Measurements from ENCODE around the gene CDK10.

CDK10 gene

DNA sequence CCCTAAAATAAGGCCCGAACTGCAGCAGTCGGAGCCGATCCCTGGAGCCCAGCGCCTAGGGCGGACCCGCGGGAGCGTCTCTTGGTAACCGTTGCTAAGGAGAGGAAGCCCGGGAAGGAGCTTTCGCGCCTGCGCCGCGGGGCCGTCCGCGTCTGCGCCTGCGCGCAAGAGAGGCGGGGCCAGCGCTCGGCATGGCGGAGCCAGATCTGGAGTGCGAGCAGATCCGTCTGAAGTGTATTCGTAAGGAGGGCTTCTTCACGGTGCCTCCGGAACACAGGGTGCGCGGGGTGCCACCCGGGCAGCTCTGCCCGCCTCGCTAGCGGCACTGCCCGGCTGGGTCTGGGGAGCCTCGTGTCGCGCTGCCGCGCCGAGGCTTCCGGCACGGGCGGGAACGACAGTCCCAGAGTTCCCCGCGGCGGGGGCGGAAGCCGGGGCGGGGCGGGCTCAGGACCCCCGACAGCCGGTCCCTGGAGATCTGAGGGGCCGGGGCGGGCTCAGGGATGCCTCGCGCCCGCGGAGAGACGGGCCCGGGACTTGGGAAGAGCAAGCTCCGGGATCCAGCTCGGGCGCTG is at the start of gene CDK10:
TSS of gene CDK10 (plus strand) at position 170 of the 572 bp plus-strand sequence. CDS start at position 192, 22 bp downstream.
- no peaks in the 10 kb centered on the region for H3K27me3 ChIP-seq (ENCODE audit: control insufficient read depth in 1 of 2, insufficient read depth in 2 of 2, low read length in 2 of 2)
- peak within 1 kb of the TSS; percentile 62 to 80 for H3K9ac ChIP-seq (ENCODE audit: low read depth in 1 of 2, low read length in 2 of 2)
- H3K36me3 ChIP-seq (ENCODE audit: control insufficient read depth in 1 of 2, insufficient read depth in 2 of 2, low read length in 2 of 2): peaks cover 14 to 24% of the 10 kb centered on the region in 2 donors
- H3K4me3 ChIP-seq (ENCODE audit: low read depth in 1 of 2, low read length in 2 of 2): peak within 1 kb of the TSS; percentile 82 to 89
- H3K27ac ChIP-seq (ENCODE audit: low read depth, low read length): peak within 1 kb of the TSS; percentile 76
- H3K4me1 ChIP-seq (ENCODE audit: control insufficient read depth in 1 of 2, insufficient read depth in 2 of 2, low read length in 2 of 2): peaks cover 7 to 15% of the 10 kb centered on the region in 2 donors
- no peaks in the 10 kb centered on the region for H3K9me3 ChIP-seq (ENCODE audit: control insufficient read depth in 1 of 2, low read length in 2 of 2)

DNA sequence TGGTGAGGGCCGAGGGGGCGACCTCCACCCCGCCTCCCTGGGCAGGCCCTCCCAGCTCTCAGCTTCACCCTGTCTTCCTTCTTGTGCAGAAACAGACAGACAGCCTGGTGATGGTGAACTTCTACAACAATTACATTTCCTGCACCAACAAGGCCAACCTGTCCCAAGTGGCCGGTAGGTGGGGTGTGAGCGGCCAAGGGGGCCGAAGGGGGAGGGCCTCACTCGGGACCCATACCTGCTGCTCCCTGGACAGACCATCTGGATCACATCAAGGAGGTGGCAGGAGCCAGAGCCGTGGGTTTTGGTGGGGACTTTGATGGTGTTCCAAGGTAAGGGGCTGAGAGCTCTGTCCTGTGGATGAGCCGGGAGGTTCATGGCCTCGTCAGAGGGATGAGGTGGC is 49.1 kb upstream of the CDK10 start:
- peaks cover 6 to 13% of the 10 kb centered on the region in 2 donors for H3K4me1 ChIP-seq (ENCODE audit: control insufficient read depth in 1 of 2, insufficient read depth in 2 of 2, low read length in 2 of 2)
- H3K27me3 ChIP-seq (ENCODE audit: control insufficient read depth in 1 of 2, insufficient read depth in 2 of 2, low read length in 2 of 2): peaks cover 0 to 4% of the 10 kb centered on the region in 2 donors
- H3K9me3 ChIP-seq (ENCODE audit: control insufficient read depth in 1 of 2, low read length in 2 of 2): no peaks in the 10 kb centered on the region
- H3K36me3 ChIP-seq (ENCODE audit: control insufficient read depth in 1 of 2, insufficient read depth in 2 of 2, low read length in 2 of 2): peaks cover 0 to 4% of the 10 kb centered on the region in 2 donors
- no peak overlapping the region for H3K4me3 ChIP-seq (ENCODE audit: low read depth in 1 of 2, low read length in 2 of 2)
- H3K9ac ChIP-seq (ENCODE audit: low read depth in 1 of 2, low read length in 2 of 2): no peak overlapping the region
- no peak overlapping the region for H3K27ac ChIP-seq (ENCODE audit: low read depth, low read length)

GRCh38 chr16:89638455-89638854 is 48.0 kb upstream of the CDK10 start:
- Histone ChIP-seq H3K27ac (ENCODE audit: low read depth, low read length) (no peak overlapping the region), H3K4me3 (ENCODE audit: low read depth in 1 of 2, low read length in 2 of 2) (no peak overlapping the region), H3K36me3 (ENCODE audit: control insufficient read depth in 1 of 2, insufficient read depth in 2 of 2, low read length in 2 of 2) (peaks cover 0 to 4% of the 10 kb centered on the region in 2 donors), H3K27me3 (ENCODE audit: control insufficient read depth in 1 of 2, insufficient read depth in 2 of 2, low read length in 2 of 2) (peaks cover 0 to 4% of the 10 kb centered on the region in 2 donors), H3K4me1 (ENCODE audit: control insufficient read depth in 1 of 2, insufficient read depth in 2 of 2, low read length in 2 of 2) (peaks cover under 1 to 4% of the 10 kb centered on the region in 2 donors), H3K9me3 (ENCODE audit: control insufficient read depth in 1 of 2, low read length in 2 of 2) (no peaks in the 10 kb centered on the region), H3K9ac (ENCODE audit: low read depth in 1 of 2, low read length in 2 of 2) (no peak overlapping the region)

GRCh38 chr16:89639385-89639784 is 47.1 kb upstream of the CDK10 start:
- Histone ChIP-seq H3K27ac (ENCODE audit: low read depth, low read length) (no peak overlapping the region), H3K9me3 (ENCODE audit: control insufficient read depth in 1 of 2, low read length in 2 of 2) (no peaks in the 10 kb centered on the region), H3K36me3 (ENCODE audit: control insufficient read depth in 1 of 2, insufficient read depth in 2 of 2, low read length in 2 of 2) (peaks cover under 1 to 5% of the 10 kb centered on the region in 2 donors), H3K27me3 (ENCODE audit: control insufficient read depth in 1 of 2, insufficient read depth in 2 of 2, low read length in 2 of 2) (peaks cover 0 to 3% of the 10 kb centered on the region in 2 donors), H3K4me1 (ENCODE audit: control insufficient read depth in 1 of 2, insufficient read depth in 2 of 2, low read length in 2 of 2) (peaks cover 0 to 4% of the 10 kb centered on the region in 2 donors), H3K4me3 (ENCODE audit: low read depth in 1 of 2, low read length in 2 of 2) (no peak overlapping the region), H3K9ac (ENCODE audit: low read depth in 1 of 2, low read length in 2 of 2) (no peak overlapping the region)

DNA sequence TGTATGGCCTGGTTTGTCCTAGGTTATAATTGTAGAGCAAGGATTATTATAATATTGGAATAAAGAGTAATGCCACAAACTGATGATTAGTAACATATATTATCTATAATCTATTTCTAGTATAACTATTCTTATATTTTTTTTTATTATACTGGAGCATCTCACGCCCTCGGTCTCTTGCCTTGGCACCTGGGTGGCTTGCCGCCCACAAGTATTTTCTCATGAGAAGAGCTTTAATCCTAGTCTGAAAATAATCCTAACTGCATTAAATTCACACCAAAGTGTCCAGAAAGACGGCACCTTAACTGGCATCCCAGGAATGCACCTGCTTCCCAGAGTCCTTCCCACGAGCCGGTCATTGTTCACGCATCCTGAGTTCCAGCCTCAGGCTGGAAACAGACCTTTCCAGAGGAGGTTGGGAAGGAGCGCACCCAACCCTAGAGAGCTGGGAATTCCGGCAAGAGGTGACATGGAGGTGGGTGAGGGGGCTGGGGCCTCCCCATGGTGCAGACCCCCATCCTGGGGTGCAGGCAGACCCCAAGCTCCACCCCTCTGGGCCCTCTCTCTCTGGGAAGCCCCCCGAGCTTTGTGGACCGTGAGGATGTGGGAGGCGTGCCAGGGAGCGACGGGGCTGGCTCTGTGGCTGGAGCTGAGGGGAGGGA is 44.9 kb upstream of the CDK10 start:
- Histone ChIP-seq H3K4me1 (ENCODE audit: control insufficient read depth in 1 of 2, insufficient read depth in 2 of 2, low read length in 2 of 2) (peaks cover 0 to 4% of the 10 kb centered on the region in 2 donors), H3K9me3 (ENCODE audit: control insufficient read depth in 1 of 2, low read length in 2 of 2) (no peaks in the 10 kb centered on the region), H3K36me3 (ENCODE audit: control insufficient read depth in 1 of 2, insufficient read depth in 2 of 2, low read length in 2 of 2) (peaks cover 15 to 23% of the 10 kb centered on the region in 2 donors), H3K27ac (ENCODE audit: low read depth, low read length) (no peak overlapping the region), H3K27me3 (ENCODE audit: control insufficient read depth in 1 of 2, insufficient read depth in 2 of 2, low read length in 2 of 2) (no peaks in the 10 kb centered on the region), H3K4me3 (ENCODE audit: low read depth in 1 of 2, low read length in 2 of 2) (no peak overlapping the region), H3K9ac (ENCODE audit: low read depth in 1 of 2, low read length in 2 of 2) (no peak overlapping the region)

DNA sequence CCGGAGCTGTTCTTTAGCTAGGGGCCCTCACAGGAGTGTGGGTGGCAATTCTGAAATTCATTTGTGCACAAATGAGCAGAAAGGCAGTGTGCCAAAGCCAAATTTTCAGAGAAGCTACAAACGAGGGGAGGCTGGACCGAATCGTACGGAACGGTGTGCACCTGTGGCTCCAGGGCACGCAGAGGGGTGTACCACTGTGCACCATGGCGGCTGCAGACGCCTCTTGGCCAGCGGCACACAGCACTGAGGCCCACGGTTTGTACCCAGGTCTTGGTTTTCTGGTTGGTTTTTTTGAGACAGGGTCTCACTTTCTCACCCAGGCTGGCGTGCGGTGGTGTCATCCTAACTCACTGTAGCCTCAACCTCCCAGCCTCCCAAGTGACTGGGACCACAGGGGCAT is 43.9 kb upstream of the CDK10 start:
- Histone ChIP-seq H3K9ac (ENCODE audit: low read depth in 1 of 2, low read length in 2 of 2) (no peak overlapping the region), H3K9me3 (ENCODE audit: control insufficient read depth in 1 of 2, low read length in 2 of 2) (no peaks in the 10 kb centered on the region), H3K27me3 (ENCODE audit: control insufficient read depth in 1 of 2, insufficient read depth in 2 of 2, low read length in 2 of 2) (no peaks in the 10 kb centered on the region), H3K36me3 (ENCODE audit: control insufficient read depth in 1 of 2, insufficient read depth in 2 of 2, low read length in 2 of 2) (peaks cover 20 to 30% of the 10 kb centered on the region in 2 donors), H3K4me3 (ENCODE audit: low read depth in 1 of 2, low read length in 2 of 2) (no peak overlapping the region), H3K4me1 (ENCODE audit: control insufficient read depth in 1 of 2, insufficient read depth in 2 of 2, low read length in 2 of 2) (peaks cover 0 to 4% of the 10 kb centered on the region in 2 donors), H3K27ac (ENCODE audit: low read depth, low read length) (no peak overlapping the region)

GRCh38 chr16:89643769-89644300 is 42.7 kb upstream of the CDK10 start:
- Histone ChIP-seq H3K4me1 (ENCODE audit: control insufficient read depth in 1 of 2, insufficient read depth in 2 of 2, low read length in 2 of 2) (peaks cover 0 to 4% of the 10 kb centered on the region in 2 donors), H3K36me3 (ENCODE audit: control insufficient read depth in 1 of 2, insufficient read depth in 2 of 2, low read length in 2 of 2) (peaks cover 20 to 33% of the 10 kb centered on the region in 2 donors), H3K9ac (ENCODE audit: low read depth in 1 of 2, low read length in 2 of 2) (no peak overlapping the region), H3K27ac (ENCODE audit: low read depth, low read length) (no peak overlapping the region), H3K9me3 (ENCODE audit: control insufficient read depth in 1 of 2, low read length in 2 of 2) (no peaks in the 10 kb centered on the region), H3K4me3 (ENCODE audit: low read depth in 1 of 2, low read length in 2 of 2) (no peak overlapping the region), H3K27me3 (ENCODE audit: control insufficient read depth in 1 of 2, insufficient read depth in 2 of 2, low read length in 2 of 2) (no peaks in the 10 kb centered on the region)

DNA sequence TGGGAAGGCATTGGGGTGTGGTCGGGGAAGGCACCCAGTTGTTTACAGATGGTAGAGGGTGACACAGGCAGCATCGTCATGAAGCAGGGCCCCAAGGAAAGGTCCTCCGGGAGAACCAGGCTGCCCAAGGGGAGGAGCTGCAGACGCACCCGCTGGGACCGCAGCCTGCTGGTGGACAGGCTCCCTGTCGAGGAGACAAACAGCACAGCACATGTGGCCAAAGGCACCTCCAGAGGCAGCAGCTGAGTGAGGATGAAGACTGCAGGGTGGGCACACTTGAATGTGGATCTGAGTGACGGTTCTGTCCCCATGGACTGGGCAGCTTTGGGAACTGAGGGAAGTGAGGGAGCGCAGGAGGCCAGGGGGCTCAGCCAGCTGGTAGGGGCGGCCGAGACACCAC is 41.4 kb upstream of the CDK10 start:
- peaks cover 20 to 37% of the 10 kb centered on the region in 2 donors for H3K36me3 ChIP-seq (ENCODE audit: control insufficient read depth in 1 of 2, insufficient read depth in 2 of 2, low read length in 2 of 2)
- no peaks in the 10 kb centered on the region for H3K27me3 ChIP-seq (ENCODE audit: control insufficient read depth in 1 of 2, insufficient read depth in 2 of 2, low read length in 2 of 2)
- no peak overlapping the region for H3K27ac ChIP-seq (ENCODE audit: low read depth, low read length)
- H3K9me3 ChIP-seq (ENCODE audit: control insufficient read depth in 1 of 2, low read length in 2 of 2): no peaks in the 10 kb centered on the region
- peaks cover 0 to 4% of the 10 kb centered on the region in 2 donors for H3K4me1 ChIP-seq (ENCODE audit: control insufficient read depth in 1 of 2, insufficient read depth in 2 of 2, low read length in 2 of 2)
- H3K9ac ChIP-seq (ENCODE audit: low read depth in 1 of 2, low read length in 2 of 2): no peak overlapping the region
- H3K4me3 ChIP-seq (ENCODE audit: low read depth in 1 of 2, low read length in 2 of 2): no peak overlapping the region

DNA sequence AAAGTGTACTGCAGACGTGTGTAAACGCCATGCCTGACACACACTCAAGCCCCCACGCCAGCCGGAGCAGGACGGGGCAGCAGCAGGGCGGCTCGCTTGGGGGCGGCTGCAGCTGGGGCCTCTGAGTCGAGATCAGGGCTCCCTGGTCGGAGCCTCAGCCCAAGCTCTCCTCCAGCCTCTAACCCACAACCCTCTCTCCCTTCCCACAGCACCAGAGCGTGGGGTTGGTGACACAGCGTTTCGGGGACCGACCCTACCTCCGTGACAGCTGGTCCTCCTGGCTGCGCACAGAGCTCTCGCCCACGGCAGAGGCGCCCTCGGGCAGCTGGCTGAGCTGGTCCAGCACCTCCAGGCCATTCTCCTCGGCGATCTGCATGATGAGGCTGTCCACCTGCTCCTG is 40.2 kb upstream of the CDK10 start:
- no peak overlapping the region for H3K4me3 ChIP-seq (ENCODE audit: low read depth in 1 of 2, low read length in 2 of 2)
- no peak overlapping the region for H3K27ac ChIP-seq (ENCODE audit: low read depth, low read length)
- H3K4me1 ChIP-seq (ENCODE audit: control insufficient read depth in 1 of 2, insufficient read depth in 2 of 2, low read length in 2 of 2): peaks cover 0 to 4% of the 10 kb centered on the region in 2 donors
- H3K27me3 ChIP-seq (ENCODE audit: control insufficient read depth in 1 of 2, insufficient read depth in 2 of 2, low read length in 2 of 2): no peaks in the 10 kb centered on the region
- H3K9me3 ChIP-seq (ENCODE audit: control insufficient read depth in 1 of 2, low read length in 2 of 2): no peaks in the 10 kb centered on the region
- no peak overlapping the region for H3K9ac ChIP-seq (ENCODE audit: low read depth in 1 of 2, low read length in 2 of 2)
- peaks cover 23 to 42% of the 10 kb centered on the region in 2 donors for H3K36me3 ChIP-seq (ENCODE audit: control insufficient read depth in 1 of 2, insufficient read depth in 2 of 2, low read length in 2 of 2)

- no peaks in the 10 kb centered on the region for H3K4me1 ChIP-seq (ENCODE audit: control insufficient read depth in 1 of 2, insufficient read depth in 2 of 2, low read length in 2 of 2)
- H3K9me3 ChIP-seq (ENCODE audit: control insufficient read depth in 1 of 2, low read length in 2 of 2): no peaks in the 10 kb centered on the region
- H3K4me3 ChIP-seq (ENCODE audit: low read depth in 1 of 2, low read length in 2 of 2): no peak overlapping the region
- peaks cover 28 to 48% of the 10 kb centered on the region in 2 donors for H3K36me3 ChIP-seq (ENCODE audit: control insufficient read depth in 1 of 2, insufficient read depth in 2 of 2, low read length in 2 of 2)
- no peak overlapping the region for H3K9ac ChIP-seq (ENCODE audit: low read depth in 1 of 2, low read length in 2 of 2)
- no peaks in the 10 kb centered on the region for H3K27me3 ChIP-seq (ENCODE audit: control insufficient read depth in 1 of 2, insufficient read depth in 2 of 2, low read length in 2 of 2)
- no peak overlapping the region for H3K27ac ChIP-seq (ENCODE audit: low read depth, low read length)
Observed at GRCh38 chr16:89646906-89647305, 39.6 kb upstream of the CDK10 start.
